HG02884 (cell line): ENCODE data around the gene ZFP90.
"Not testable (repeated sequence)": the region's sequence is repeated elsewhere in the genome, so short reads cannot be mapped to it uniquely, and the experiment has no call there.

Experiments
- ATAC-seq: cut with Tn5 transposase; IDR thresholded peaks from one replicate; pipeline ENCODE4 v1.9.1; 2021; ENCODE audit warnings: mild to moderate bottlenecking, moderate library complexity; ENCODE audit not compliant: unreplicated experiment

ZFP90 gene

DNA sequence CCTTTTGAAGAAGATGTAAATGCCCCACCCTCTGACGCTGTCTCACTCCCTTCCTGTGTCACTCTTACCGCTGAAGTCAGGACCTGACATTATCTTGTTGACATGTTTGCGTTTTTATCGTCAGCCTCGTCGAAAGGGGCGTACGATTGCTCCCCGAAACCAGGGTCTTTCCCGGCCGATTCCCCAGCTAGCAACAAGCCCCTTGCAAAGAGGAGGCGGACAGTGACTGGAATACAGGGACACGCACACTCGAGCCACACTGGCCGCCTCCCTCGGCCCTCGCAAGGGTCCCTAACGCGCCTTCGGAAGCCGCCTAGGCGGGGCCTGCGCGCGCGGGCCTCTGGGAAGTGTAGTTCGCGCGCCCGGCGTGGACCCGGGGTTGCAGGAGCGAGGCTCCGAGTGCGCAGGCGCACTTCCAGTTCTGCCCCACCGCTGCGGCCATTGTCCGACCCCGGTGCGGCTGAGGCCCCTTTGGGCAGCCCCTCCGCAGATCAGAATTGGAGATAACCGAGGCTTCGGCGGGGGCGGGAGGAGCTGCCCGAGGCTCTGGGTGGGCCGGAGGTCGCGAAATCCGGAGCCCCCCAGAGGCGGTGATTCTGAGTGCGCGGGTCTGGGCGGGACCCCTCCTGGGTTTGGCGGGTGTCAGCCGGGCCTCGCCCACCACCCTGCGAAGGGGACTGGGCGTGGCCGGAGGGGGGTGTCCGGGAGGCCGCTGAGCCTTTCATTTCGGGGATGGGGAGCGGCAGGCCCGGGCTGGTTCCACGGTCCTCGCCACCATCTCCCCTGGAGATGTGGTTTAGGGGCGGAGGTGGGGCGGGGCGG is at the start of gene ZFP90:
ZFP90 (plus strand) TSS at position 412 of the 822 bp plus-strand sequence. CDS start 502 bp downstream, outside the sequence.
- ATAC-seq, result peak; percentile 72

DNA sequence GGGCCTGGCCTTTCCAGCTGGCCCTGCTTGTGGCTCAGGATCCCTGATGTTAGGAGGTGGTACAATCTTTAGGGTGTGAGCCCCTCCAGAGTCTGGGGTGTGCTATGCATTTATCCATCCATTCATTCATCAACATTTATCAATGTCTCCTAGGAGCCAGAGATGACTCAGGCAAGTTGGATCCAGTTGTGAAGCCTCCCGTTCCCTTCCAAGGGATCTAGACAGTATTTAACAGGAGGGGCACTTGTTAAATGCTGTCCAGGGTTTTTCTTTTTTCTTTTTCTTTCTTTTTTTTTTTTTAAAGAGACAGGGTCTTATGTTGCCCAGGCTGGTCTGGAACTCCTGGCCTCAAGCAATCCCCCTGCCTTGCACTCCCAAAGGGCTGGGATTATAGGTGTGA is 48.7 kb upstream of the ZFP90 start:
- no peak for ATAC-seq

DNA sequence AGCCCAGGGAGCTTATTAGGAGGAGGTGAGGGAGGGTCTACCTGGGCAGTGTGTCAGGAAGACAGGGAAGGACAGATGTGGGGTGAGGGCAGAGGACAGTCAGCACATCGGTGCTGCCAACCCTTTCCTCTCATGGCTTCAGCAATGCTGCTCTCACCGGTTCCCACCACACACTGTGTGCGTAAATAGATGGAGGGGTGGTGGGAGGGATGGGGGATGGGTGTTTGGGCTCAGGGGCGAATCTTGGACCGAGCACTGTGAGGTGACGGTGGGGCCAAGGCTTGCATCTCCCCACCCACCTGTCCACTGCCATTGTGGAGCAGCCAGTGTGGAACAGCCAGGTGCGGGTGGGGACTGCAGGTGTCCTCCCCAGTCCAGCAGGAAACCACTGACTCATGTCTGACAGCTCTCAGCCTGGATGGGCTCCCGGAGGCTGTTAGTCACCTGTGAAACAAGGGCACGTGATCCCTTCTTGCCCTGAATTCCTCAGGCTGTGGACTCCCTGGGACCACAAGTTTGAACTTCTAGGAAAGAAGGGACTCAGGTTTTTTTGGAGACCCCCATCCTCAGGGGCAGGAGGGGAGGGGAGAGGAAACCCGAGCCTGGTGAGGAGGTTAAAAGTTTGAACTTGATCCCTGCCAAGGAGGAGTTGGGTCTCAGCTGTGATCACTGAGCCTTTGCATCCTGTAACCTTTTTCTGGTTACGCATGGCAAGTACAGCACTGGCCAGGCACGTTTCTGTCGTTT is 48.1 kb upstream of the ZFP90 start:
- ATAC-seq, result no peak

DNA sequence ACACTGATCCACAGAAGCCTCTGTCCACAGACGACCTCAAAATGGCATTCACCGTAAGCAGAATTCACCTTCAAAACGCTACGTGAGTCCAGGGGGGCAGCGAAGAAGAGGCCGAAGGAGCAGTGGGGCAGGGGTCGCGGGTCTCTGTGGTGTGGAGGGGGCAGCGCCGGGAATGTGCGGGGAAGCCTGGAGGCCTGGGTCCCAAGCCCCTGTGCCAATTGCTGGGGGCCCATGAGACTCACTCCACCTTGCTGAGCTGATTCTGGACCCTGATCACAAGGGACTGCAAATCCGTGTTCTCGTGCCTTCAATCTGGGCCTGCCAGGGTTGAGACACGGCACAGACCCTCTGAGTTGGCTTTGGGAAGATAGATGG is 47.5 kb upstream of the ZFP90 start:
- no peak for ATAC-seq

DNA sequence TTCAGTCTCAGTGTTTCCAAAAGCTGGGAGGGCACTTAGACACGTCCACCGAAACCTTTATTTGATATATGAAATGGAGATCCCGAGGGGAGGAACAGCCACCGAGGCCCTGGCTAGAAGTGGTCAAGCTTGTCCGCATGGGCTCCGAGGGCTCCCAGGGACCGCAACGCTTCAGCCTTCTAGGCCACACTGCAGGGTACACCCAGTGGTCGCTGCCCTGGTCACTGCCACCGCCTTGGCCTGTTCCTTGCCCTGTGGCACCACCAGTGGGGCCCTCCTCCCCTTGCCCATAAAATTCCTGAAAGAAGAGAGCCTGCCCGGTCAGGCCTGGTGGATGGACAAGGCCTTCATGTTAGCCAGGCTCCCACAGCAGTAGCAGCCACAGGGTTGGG is 46.9 kb upstream of the ZFP90 start:
- no peak for ATAC-seq

DNA sequence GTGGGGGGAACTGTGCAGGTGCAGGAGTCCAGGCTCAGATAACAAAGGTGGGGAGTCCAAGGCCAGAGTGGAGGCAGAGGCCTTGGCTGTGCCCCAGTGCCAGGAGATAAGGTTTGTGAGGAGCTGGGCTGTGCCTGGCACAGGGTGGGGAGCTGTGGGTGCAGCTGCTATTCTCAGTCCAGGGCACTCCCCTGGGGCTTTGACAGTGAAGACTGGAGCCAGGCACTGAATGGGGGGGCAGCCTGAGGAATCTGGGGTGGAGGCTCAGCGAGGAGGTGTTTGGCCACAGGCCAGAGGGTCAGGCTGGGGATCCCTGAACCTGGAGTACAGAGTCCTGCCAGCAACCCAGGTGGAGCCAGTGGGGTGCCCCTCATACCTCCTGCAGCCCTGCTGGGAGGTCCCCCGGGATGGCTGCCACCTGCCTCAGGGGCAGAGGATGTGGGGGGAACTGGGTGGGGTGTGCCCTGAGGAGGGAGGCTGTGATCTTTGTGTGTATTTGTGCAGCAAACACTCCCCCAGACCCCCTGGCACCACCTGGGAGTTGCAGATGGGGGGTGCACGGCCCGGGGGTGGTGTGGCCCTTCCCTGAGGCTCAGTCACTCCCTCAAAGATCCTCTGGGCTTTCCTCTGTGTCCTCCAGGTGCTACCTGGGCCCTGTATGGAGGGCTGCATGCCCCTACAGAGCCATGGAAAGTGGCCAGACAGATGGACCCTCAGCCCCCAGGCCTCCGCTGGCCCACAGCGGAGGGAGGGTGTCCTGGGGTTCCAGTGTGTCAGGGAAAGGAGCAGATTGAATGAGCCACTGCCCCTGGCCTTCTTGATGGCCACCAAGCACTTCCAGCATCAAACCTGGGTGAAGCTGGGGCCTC is 46.3 kb upstream of the ZFP90 start:
- no peak for ATAC-seq

DNA sequence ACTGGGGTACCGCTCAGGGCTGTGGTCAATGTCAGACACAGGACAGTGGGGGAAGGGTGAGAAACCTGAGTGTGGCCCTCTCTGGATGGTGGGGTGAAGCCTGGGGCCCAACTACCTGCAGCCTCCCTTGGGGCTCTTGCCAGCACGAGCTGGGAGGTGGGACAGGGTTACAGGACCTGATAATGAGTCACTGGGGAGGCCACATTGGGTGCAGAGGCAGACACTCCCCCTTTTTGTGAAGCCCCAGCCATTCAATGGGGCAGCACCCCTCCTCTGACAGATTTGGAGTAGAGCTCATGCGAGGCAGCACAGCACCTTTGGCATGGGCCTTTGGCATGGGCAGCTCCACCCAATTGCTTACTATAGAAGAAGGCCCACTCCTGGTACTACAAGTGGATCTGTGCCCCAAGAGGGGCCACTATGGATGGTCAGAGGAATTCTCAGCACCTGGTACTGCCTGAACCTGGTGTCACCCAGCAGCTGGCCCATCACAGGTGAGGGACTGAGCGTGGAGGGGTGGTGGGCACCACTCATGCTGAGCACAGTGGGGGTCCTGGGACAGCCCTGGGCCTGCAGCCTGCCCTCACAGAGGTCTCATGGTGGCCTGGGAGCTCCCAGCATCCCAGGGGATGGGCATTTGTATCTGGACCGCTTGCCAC is 45.5 kb upstream of the ZFP90 start:
- ATAC-seq, result no peak

DNA sequence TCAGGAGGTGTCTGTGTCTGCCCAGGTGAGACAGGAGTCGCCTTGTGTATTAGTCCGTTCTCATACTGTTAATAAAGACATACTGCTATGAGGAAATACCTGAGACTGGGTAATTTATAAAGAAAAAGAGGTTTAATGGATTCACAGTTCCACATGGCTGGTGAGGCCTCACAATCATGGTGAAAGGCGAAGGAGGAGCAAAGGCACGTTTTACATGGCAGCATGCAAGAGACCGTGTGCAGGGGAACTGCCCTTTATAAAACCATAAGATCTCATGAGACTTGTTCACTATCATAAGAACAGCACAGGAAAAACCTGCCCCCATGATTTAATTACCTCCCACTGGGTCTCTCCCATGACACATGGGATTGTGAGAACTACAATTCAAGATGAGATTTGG is 44.8 kb upstream of the ZFP90 start:
- not testable (repeated sequence) for ATAC-seq

DNA sequence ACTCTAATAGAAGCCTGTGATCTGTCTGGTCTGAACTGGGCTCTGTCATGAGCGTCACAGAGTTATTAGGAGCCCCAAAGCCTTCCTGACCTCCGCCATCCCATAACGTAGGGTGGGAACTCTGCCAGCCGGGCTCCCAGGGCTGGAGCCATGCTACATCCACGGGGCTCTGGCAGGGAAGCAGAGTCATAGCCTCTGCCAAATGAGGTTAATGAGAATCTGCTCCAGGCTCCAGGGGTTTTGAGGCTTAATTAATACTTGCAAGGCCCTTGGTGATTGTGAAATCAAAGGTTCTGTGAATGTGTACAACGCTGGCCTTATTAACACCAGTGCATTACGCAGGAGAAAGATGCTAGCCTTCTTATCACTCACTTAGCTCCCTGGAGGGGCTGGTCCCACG is 42.4 kb upstream of the ZFP90 start:
- no peak for ATAC-seq

DNA sequence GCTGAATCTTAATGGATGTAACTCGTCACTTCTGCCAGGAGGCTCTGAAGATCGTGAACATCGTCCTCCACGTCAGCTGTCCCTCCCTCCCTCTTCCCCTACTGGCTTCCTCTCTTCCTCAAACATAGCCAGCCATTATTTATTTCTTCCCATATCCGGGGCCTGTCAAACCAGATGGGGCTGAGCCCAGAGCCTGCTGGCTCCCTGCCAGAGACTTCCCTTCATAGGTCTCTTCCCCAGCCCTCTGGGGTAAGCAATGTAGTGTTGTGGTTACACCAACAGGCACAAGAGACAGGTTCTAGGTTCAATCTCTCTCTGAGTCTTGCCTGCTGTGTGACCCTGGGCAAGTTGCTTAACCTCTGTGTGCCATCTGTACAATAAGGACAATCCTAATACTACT is 40.1 kb upstream of the ZFP90 start:
- no peak for ATAC-seq

DNA sequence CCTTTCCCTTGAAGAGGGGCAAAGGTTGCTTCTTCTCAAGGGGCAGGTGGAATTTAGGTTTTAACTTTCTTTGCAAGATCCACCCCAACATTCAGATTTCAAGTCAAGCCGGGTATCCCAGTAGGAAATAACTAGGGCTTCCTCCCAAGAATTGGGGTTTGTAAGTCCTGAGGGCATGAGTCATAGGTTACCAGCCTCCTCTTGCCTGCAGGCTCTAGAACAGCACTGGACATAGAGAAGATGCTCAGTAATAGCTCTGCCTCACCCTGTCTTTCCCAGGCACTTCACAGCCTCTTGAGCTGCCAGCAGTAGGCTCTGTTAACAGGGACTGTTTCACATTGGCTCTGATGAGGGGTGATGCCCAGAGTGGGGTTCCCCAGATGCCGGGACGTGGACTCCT is 35.8 kb upstream of the ZFP90 start:
- ATAC-seq, result no peak

DNA sequence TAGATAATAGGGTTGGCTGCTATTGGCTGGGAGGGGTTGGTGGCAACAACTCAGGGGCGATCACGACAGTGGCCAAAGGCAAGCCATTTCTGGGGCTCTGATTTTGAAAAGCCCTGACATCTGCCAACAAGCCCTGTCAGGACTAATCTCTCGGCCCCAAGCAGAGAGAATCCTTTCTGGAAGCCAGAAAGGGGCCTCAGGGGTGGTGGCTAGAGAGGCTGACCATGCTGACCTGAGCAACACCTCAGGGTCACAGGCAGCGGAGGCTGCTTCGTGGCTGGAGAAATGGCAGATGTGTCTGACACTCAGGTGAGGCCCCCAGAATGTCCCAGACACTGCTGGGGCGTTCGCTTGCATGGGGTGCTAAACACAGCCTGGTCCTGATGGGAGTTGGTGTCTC is 35.0 kb upstream of the ZFP90 start:
- no peak for ATAC-seq

DNA sequence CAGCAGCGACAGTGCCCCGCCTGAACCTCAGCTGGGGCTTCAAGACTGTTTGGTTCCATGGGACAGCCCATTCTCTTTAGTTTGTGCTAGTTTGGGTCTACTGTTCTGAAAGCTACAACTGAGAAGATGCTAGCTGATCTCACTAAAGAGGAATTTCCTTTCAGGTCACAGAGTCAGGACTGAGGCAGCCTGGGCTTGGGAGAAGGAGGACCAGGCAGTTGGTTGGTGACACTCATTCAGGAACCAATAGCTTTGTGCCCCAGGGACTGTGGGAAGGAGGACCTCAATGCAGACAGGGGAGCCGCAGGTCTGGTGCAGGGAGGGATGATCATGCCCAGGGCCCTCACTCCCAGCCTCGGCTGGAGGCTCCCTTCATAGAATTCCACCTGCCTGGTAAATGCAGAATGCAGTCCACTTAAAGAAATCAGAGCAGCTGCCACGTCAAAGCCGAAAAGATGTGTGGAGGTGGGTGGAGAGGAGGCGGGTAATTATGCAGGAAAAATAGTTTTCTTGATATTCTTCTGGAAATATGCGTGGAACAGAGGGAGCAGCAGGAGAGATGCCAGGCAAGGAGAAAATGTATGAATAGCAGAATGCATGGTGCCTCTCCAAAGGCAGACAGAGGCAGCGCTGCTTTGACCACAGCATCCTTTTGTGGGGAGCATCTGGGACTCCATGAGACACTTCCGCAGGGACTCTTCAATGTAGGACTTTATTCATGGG is 32.6 kb upstream of the ZFP90 start:
- no peak for ATAC-seq

DNA sequence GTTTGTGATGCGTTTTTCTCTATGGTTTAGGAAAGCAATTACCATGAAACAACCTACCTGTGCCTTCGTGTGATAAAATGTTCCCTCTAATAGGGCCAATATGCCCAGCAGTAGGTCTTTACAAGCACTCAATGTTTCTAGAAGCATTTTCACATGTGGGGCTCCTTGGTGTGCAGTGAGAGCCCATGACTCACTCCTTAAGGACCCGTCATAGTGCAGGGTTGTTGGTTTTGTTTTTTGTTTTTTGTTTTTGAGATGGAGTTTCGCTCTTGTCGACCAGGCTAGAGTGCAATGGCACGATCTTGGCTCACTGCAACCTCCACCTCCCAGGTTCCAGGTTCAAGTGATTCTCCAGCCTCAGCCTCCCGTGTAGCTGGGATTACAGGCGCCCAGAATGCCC is 31.1 kb upstream of the ZFP90 start:
- no peak for ATAC-seq

DNA sequence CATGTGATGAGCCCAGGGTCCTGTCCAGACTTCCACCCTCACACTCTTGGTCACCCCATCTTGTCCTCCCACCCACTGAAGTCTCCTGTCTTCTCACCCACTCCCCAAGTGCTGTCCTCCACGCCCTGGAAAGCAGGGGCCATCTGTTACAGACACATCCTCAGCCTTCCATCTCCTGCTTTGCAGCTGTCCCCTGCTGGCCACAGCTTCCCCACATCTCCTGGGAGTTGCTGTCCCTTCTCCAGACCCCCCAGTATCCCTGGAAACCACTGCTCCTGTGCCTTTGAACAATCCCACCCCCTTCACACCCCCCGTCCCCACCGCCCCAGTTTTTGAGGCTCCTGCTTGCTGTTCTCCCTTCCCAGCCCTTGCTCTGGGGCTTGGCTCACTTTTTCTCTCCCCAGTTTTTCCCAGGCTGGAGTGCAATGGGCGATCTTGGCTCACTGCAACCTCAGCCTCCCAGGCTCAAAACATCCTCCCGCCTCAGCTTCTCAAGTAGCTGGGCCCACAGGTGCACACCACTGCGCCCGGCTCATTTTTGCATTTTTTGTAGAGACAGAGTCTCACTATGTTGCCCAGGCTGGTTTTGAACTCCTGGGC is 30.4 kb upstream of the ZFP90 start:
- no peak for ATAC-seq

DNA sequence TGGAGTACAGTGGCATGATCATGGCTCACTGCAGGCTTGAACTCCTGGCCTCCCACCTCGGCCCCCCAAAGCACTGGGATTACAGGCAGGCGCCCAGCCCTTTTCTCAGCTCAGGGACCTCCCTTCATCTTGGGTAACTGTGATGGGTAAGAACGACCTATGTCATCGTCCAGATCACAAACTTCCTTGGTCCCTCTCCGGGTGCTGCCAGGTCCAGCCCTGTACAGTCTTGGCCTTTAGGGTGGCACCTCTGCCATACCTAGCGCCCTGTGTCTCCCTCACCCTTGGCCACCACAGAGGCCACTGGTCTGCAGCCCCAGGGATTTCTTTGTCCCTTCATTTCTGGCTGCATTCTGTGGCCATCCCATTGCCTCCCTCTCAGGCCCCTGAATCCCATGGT is 29.7 kb upstream of the ZFP90 start:
- no peak for ATAC-seq

DNA sequence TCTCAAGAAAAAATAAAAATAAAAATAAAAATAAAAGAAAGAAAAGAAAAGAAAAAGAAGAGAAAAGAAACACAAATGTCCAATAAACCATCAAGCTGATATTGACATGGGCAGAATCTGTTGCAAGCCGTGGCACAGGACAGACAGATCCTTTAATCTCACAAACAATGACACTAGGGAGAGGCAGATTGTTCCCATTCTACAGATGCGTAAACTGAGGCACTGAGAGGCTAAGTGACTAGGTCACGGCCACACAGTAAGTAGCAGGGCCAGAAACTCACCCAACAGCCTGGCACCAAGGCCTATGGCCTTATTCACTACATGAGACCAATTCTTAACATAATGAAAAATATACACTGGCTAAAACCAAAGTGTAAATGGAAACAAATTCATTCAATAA is 28.3 kb upstream of the ZFP90 start:
- no peak for ATAC-seq

DNA sequence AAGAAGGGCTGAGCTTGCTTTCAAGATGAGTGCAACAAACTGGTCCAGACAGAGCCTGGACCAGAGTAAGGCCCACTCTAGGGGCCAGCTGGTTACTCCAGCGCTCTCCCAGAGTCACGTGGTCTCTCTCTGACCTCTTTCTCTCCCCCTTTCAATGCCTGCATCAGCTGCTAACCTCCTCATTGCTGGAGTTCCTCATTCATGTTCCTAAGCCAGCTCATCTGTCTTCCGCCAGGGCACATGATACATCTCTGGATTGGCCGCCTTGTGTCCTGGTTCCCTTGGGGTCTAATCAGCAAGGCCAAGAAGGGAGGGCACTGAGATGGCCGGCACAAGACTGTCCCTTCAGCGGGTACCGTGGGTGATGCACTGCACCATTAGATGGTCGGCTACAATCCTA is 26.9 kb upstream of the ZFP90 start:
- ATAC-seq, result no peak

DNA sequence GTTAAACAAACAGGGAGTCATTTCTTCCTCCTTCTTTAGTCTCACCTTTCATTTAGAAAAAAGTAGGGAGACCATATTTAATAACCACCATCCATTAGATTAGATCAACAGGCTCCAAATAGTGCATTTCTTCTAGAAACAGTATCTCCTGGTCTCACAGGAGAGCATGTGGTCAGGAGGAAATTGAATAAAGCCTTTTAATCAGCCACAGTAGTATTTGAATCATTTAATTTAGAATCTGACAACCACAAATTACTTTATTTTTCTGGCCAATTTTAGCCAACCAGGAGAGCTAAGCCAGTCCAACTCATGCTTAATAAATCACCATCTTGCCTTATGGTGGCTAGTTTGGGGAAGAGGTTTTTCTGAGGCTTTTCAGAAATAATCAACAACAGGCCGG is 26.3 kb upstream of the ZFP90 start:
- ATAC-seq, result no peak

DNA sequence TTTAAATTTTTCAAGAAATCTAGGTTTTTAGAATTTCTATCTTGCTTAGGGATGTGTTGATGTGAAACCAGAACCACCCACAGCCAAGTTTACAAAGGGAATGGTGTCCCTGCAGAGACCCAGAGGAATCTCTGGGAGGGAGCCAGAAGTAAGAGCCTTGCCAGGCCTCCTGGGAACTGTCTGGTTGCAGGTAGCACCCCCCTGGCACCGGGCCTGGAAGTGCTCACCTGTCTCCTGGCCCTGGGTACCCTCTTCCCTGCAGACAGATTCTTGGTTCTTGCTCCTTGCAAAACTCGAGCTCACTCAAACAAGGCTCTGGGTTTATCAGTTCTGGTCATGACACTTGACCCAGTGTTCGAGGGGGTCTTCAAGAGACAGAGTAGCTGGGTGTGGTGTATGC is 24.6 kb upstream of the ZFP90 start:
- no peak for ATAC-seq
